Inflammatory macrophage (primary cell): ENCODE measurements around the gene TARBP2.
"Not testable (repeated sequence)": the region's sequence is repeated elsewhere in the genome, so short reads cannot be mapped to it uniquely, and the experiment has no call there.

Experiments
- DNase-seq, 2 donors: peaks; one replicate each; pipeline ENCODE4 v3.0.0-alpha.2; 2020 to 2022

Gene TARBP2

DNA sequence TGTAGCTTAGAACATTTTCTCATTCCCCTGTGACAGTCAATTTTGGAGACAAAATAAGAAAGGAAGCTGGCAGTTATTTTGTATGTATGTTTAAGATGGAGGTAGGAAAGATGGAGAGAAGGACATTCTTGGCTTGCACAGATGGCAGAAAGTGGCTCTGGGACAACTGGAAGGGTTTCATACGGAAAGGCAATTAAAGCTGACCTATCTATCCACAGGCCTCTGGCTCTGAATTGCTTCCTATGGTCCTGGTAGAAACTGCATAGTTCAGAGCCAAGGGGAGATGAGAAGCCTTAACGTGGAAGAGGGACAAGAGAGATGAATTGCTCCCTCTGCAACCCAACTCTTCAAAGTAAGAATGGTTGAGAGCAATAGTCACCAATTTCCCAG lies 14.2 kb downstream of the TARBP2 start:
- no peak for DNase-seq

GRCh38 chr12:53516758-53517455 lies 15.8 kb downstream of the TARBP2 start:
- no peak for DNase-seq

- DNase-seq: no peak
Measured at GRCh38 chr12:53518381-53518780, 17.3 kb downstream of the TARBP2 start.

DNA sequence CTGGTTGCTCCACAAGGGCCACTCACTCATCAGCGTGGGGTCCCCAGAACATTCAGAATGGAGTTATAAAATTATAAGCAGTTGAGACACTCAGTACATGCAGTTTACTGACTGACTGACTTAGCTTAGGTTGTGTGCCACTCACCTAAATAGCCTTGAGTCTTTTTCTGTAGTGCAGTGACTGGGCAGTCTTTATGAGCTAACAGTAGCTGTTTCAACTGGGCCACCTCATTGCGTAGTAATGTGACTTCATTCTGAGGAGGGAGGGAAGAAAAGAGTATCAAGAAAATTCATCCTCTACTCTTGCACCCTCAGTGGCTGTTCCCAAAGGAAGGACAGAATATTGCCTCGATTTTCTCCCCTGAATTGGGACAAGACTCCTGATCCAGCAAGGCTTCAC lies 22.0 kb downstream of the TARBP2 start:
- DNase-seq: no peak

DNA sequence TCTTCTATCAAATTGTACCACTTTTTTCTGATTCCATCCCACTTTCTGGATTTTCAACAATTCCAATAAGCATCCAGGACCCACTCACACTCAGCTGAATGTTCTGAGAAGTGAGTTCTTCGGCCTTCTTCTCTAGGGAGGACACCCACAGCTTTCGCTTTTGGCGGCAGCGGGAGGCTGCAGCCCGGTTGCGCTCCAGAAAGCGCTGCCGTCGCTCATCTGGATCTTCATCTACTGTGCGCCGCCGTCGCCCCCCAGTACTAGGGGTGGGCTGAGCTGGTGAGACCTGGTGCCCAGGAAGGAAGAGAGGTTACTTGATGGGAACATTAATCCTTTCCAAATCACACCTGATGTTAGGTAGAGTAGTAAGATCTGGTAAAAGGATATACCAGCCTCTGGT lies 23.4 kb downstream of the TARBP2 start:
- no peak for DNase-seq

DNA sequence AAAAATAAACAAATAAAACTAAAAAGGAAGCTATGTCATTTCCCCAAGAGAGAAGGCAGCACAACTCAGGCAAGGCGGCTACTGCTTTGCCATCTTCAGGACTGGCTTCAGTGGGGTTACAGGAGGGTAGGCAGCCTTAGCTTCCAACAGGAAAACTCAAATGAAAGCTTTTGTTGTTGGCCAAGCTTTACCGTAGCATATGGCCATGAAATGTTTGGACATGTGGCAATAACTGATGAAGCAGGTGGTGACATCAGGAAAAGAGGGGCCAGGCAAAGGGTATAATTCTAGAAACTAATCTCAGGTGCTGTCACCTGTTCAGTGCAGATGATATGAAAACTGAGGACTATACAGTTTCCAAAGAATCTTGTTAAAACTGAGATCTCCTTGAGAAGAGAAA lies 29.0 kb downstream of the TARBP2 start:
- DNase-seq: no peak

DNA sequence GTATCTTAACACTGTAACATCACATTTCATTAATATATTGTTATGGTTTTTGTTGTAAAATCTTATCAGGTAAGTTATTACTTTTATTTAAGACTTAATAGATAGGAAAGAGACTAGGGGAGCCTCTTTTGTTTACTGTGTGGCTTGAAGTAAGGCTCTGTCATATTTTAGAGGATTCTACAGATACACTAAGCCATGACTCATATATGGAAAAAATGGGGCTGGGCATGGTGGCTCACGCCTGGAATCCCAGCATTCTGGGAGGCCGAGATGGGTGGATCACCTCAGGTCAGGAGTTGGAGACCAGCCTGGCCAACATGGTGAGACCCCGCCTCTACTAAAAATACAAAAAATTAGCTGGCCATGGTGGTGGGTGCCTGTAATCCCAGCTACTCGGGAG lies 29.8 kb downstream of the TARBP2 start:
- no peak for DNase-seq

GRCh38 chr12:53532021-53532420 lies 30.9 kb downstream of the TARBP2 start:
- DNase-seq: no peak

- peak; percentile 7 to 53 for DNase-seq
Measured at GRCh38 chr12:53532524-53533445, 31.7 kb downstream of the TARBP2 start.

DNA sequence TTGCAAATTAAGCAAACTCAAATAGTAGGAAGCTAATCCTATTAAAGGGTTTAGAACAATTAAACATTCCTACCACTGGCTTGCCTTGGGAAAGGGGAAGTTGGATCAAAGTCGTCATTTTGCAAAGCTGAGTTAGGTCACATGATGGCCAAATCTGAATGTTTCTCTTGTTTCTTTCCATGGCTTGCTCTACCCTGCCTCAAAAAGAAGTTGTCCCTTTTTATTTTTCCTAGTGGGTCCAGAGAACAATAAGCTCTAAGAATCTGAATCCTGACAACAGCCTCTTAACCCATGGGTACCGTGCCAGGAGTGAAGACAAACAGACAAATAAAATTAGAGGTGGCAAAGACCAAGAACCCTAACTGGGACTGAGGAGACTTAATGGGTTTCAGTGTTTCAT lies 32.4 kb downstream of the TARBP2 start:
- peak; percentile 49 to 54 for DNase-seq

DNA sequence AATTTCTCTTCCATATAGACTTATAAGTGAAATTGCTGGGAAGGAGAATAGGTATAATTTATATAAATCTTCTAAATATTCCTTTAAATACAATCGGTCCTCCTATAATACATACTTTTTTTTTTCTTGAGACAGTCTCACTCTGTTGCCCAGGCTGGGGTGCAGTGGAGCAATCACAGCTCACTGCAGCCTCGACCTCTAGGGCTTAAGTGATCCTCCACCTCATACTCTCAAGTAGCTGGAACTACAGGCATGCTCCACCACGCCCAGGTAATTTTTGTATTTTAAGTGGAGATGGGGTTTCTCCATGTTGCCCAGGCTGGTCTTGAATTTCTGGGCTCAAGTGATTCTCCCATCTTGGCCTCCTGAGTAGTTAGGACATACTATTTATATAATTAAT lies 35.9 kb downstream of the TARBP2 start:
- no peak for DNase-seq

GRCh38 chr12:53538209-53538689 lies 37.2 kb downstream of the TARBP2 start:
- DNase-seq: no peak

- DNase-seq: no peak
Measured at GRCh38 chr12:53539526-53539925, 38.4 kb downstream of the TARBP2 start.

- DNase-seq: peak; percentile 53 to 63
Measured at GRCh38 chr12:53543539-53543938, 42.5 kb downstream of the TARBP2 start.

- not testable (repeated sequence) for DNase-seq
Measured at GRCh38 chr12:53548354-53548753, 47.3 kb downstream of the TARBP2 start.

GRCh38 chr12:53550131-53550530 lies 49.0 kb downstream of the TARBP2 start:
- not testable (repeated sequence) for DNase-seq

- no peak for DNase-seq
Measured at GRCh38 chr12:53550595-53550994, 49.5 kb downstream of the TARBP2 start.

- DNase-seq: no peak
Measured at GRCh38 chr12:53551889-53552291, 50.8 kb downstream of the TARBP2 start.

- DNase-seq: no peak
Measured at GRCh38 chr12:53552361-53553327, 51.6 kb downstream of the TARBP2 start.
